Bronchial epithelial cell (primary cell): ENCODE measurements around the gene HOXD4. TPM values are rescaled to one million over a fixed set of nuclear protein-coding genes. Genes with fewer than 3 reads are reported as not detected.

Source experiments
- DNase-seq: peaks from one replicate; pipeline ENCODE4 v3.0.0-alpha.2; 2010; ENCODE audit warnings: low read depth
- FAIRE-seq: peaks from 2 replicates; lab custom pipeline; 2011; peaks lifted over from hg19 to GRCh38; lab: Jason Lieb, UNC
- H3K27me3 ChIP-seq: 2 replicates; pipeline ENCODE4 v1.5.1; 2011; ENCODE audit warnings: low read length; ENCODE audit not compliant: control insufficient read depth, insufficient read depth
- H3K36me3 ChIP-seq: 2 replicates; pipeline ENCODE4 v1.5.1; 2011; ENCODE audit warnings: low read length; ENCODE audit not compliant: control insufficient read depth, insufficient read depth
- H3K4me3 ChIP-seq: 2 replicates; pipeline ENCODE4 v1.5.1; 2011; ENCODE audit warnings: mild to moderate bottlenecking, low read depth, low read length, control low read depth
- total RNA-seq: library from RNA; depleted of rRNA; stranded (reverse); fragments of >200 nt; gene quantifications from 2 replicates; pipeline ENCODE4 v1.2.1, GENCODE V29; 2014
- TF ChIP-seq, protein P1 (sequence below): IDR thresholded peaks from 2 replicates; pipeline ENCODE4 v1.5.1; 2011; ENCODE audit warnings: mild to moderate bottlenecking, moderate library complexity, low read length, control low read depth, inconsistent platforms; ENCODE audit not compliant: insufficient read depth, severe bottlenecking

The HOXD4 gene
- total RNA-seq, 1 donor from 2014 or later = not detected

DNA sequence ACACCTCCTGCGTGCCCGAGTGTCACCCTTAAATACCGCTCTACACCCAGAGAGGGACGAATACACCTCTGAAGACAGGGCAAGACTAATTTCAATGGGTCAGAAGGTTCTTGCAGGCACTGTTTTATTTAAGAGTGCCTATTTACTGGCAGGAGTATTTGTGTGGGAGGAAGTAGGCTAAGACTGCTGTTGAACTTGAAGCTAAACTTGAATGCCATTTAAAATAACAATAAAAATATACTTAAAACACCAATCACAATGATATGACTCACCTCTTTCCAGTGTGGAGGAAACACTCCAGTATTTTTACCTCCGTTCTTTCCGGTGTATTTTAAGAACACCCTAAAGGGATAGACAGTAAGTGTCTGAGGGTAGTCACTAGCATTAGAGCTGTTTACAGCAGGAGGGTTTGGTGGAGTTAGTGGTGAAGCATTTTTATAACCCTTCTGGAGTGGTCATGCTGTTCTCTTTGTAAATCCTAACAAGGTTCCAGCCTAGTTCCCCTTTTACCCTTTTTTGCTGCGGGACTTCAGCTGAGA, 27.5 kb downstream of the HOXD4 start:
- TF ChIP-seq, protein P1, sequence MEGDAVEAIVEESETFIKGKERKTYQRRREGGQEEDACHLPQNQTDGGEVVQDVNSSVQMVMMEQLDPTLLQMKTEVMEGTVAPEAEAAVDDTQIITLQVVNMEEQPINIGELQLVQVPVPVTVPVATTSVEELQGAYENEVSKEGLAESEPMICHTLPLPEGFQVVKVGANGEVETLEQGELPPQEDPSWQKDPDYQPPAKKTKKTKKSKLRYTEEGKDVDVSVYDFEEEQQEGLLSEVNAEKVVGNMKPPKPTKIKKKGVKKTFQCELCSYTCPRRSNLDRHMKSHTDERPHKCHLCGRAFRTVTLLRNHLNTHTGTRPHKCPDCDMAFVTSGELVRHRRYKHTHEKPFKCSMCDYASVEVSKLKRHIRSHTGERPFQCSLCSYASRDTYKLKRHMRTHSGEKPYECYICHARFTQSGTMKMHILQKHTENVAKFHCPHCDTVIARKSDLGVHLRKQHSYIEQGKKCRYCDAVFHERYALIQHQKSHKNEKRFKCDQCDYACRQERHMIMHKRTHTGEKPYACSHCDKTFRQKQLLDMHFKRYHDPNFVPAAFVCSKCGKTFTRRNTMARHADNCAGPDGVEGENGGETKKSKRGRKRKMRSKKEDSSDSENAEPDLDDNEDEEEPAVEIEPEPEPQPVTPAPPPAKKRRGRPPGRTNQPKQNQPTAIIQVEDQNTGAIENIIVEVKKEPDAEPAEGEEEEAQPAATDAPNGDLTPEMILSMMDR = no peak
- peaks cover 54% of the 10 kb centered on the region for H3K27me3 ChIP-seq
- DNase-seq (peak; percentile 8), FAIRE-seq (no peak)
- no peaks in the 10 kb centered on the region for H3K36me3 ChIP-seq
- H3K4me3 ChIP-seq = peak overlapping the region; percentile 17

DNA sequence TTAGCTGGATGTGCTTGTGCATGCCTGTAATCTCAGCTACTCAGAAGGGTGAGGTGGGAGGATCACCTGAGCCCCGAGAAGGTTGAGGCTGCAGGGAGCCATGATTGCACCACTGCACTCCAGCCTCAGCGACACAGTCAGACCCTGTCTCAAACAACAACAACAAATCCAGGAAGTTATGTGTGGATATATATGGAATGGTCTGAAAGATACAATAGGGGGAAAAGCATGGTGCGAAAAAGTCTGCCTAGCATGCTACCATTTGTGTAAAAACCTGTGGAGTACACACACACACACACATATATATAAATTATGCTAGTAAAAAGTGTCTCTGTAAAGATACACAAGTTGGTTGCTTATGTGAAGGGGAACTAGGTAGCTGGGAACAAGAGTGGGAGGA, 30.2 kb downstream of the HOXD4 start:
- FAIRE-seq (no peak), DNase-seq (no peak)
- peaks cover 38% of the 10 kb centered on the region for H3K27me3 ChIP-seq
- TF ChIP-seq, protein P1 = no peak
- no peak overlapping the region for H3K4me3 ChIP-seq
- H3K36me3 ChIP-seq = no peaks in the 10 kb centered on the region

DNA sequence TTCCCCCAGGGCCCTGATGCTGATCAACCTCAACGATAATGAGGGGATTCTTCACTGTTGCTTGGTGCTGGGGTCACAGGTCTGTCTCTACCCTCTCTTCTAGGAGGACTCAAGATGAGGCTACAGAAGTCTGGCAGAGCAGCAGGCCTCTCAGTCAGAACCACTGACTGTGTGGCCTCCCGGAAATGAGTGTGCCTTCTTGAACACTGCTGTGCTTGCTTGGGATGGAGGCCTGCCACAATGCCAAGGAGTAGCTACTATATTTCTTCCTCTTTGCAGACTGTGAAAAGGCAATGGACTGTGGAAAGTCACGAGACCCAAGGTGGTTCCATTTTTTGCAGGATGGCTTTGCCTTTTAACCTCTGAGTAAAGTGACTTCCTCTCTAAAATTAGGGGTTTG, 31.3 kb downstream of the HOXD4 start:
- Histone ChIP-seq H3K4me3 (no peak overlapping the region), H3K27me3 (peaks cover 37% of the 10 kb centered on the region), H3K36me3 (no peaks in the 10 kb centered on the region)
- DNase-seq (no peak), FAIRE-seq (peak; percentile 79)
- TF ChIP-seq, protein P1 = no peak

DNA sequence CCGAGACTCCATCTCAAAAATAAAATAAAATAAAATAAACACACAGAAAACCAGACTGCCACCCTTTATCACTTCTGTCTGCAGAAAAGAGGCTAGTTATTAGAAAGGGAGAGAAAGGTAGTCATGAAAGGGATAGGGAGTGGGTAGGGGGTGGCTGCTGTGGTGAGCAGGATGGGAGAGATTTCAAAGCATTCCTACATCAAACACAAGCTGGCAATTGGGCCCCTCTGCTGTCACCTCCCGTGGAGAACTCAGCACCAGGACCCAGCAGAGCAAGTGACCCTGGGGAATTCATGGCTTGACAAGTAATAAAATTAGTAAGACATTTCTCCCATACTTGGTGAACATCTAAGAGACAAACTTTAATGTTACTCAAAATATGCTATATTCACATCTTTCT, 33.4 kb downstream of the HOXD4 start:
- Histone ChIP-seq H3K27me3 (peaks cover 38% of the 10 kb centered on the region), H3K4me3 (no peak overlapping the region), H3K36me3 (no peaks in the 10 kb centered on the region)
- TF ChIP-seq, protein P1 = no peak
- no peak for FAIRE-seq
- no peak for DNase-seq

DNA sequence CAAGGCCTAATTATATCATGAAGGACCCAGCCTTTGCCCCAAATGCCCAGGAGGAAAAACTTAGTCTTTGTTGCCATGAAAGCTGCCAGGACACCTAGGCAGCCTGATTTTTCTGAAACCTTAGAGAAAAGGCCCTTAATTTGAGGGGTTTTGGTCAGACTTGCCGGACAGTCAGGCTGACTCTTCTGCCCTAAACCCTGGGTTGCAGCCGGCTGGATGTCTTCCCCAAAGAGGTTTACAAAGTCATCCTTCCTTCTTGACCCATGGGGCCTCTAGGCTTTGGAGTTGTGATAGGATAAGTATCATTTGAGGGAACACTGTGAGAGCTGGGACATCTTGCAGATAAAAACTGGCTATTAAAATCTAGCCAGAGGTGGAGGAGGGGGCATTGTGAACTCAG, 34.7 kb downstream of the HOXD4 start:
- FAIRE-seq (no peak), DNase-seq (no peak)
- Histone ChIP-seq H3K4me3 (no peak overlapping the region), H3K27me3 (peaks cover 38% of the 10 kb centered on the region), H3K36me3 (no peaks in the 10 kb centered on the region)
- TF ChIP-seq, protein P1 = no peak

DNA sequence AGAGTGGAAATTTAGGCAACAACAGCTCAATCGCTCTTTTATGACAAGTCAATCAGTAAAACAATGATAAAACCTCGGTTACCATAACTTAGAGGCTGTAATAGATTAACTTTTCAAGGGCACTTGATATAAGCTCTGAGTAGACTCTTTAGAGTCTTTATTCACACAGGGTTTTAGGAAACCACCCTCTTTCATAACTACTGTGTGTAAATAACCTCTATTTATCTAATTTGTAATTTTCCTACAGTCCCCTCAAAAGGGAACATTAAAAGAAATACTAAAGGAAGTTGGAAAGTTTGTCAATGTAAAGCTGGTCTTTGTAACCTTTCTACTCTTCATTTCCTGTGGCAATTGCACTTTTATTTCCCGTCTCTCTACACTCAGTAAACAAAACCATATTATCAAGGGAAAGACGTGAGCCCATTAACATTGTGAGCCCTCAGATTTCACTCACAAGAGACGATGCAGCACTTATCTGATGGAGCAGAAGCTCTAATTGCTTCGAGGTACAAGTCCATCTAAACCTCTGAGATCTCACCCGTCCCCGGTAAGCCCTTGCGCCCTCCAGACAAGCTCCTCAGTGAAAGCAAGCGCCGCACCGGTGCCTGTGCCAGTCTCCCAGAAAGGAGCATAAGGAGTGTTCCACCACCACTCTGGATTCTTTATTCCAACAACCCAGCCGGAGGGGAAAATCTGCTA, 36.0 kb downstream of the HOXD4 start:
- H3K36me3 ChIP-seq = no peaks in the 10 kb centered on the region
- DNase-seq (no peak), FAIRE-seq (no peak)
- TF ChIP-seq, protein P1 = no peak
- no peak overlapping the region for H3K4me3 ChIP-seq
- peaks cover 40% of the 10 kb centered on the region for H3K27me3 ChIP-seq
